DOHH2 (cell line): ENCODE data around the gene MAST3.

Experiments
- H3F3A ChIP-seq: fragments of 200-600 bp; sonication (generic), shearing (Covaris generic); 2 replicates; pipeline ENCODE4 v1.6.0; 2016; ENCODE audit warnings: antibody characterized with exemption, mild to moderate bottlenecking; ENCODE audit not compliant: control insufficient read depth, insufficient read depth
- H3K27ac ChIP-seq: fragments of 200-600 bp; sonication (generic); 2 replicates; pipeline ENCODE4 v1.5.1; 2014; ENCODE audit warnings: low read depth, mild to moderate bottlenecking, low read length, moderate library complexity
- H3K27me3 ChIP-seq: fragments of 200-600 bp; sonication (generic); 2 replicates; pipeline ENCODE4 v1.6.1; 2014; ENCODE audit warnings: mild to moderate bottlenecking, low read length, mixed read lengths; ENCODE audit not compliant: control insufficient read depth
- H3K36me3 ChIP-seq: fragments of 200-600 bp; sonication (generic); 2 replicates; pipeline ENCODE4 v1.6.1; 2014; ENCODE audit warnings: mild to moderate bottlenecking, low read length, moderate library complexity, mixed read lengths; ENCODE audit not compliant: control insufficient read depth
- H3K4me1 ChIP-seq: fragments of 200-600 bp; sonication (generic); 2 replicates; pipeline ENCODE4 v1.6.1; 2014; ENCODE audit warnings: mild to moderate bottlenecking, low read length, mixed read lengths; ENCODE audit not compliant: control insufficient read depth
- H3K4me2 ChIP-seq: fragments of 200-600 bp; sonication (generic); 2 replicates; pipeline ENCODE4 v1.6.0; 2014; ENCODE audit warnings: mild to moderate bottlenecking, low read length, moderate library complexity
- H3K4me3 ChIP-seq: fragments of 200-600 bp; sonication (generic); 2 replicates; pipeline ENCODE4 v1.5.1; 2014; ENCODE audit warnings: mild to moderate bottlenecking, low read length, mixed read lengths
- H3K79me2 ChIP-seq: fragments of 200-600 bp; sonication (generic); 2 replicates; pipeline ENCODE4 v1.6.1; 2014; ENCODE audit warnings: mild to moderate bottlenecking, low read length, mixed read lengths; ENCODE audit not compliant: control insufficient read depth
- H3K9me2 ChIP-seq: fragments of 200-600 bp; sonication (generic); replicated peaks from 2 replicates; pipeline ENCODE4 v1.6.1; 2014; ENCODE audit warnings: mild to moderate bottlenecking, low read length, mixed read lengths; ENCODE audit not compliant: control insufficient read depth
- H3K9me3 ChIP-seq: fragments of 200-600 bp; sonication (generic); 2 replicates; pipeline ENCODE4 v1.6.1; 2014; ENCODE audit warnings: antibody characterized with exemption, low read length, mixed read lengths; ENCODE audit not compliant: control insufficient read depth, insufficient read depth
- H4K20me1 ChIP-seq: fragments of 200-600 bp; sonication (generic); 2 replicates; pipeline ENCODE4 v1.6.0; 2014; ENCODE audit warnings: low read depth, mild to moderate bottlenecking, antibody characterized with exemption, low read length, moderate library complexity; ENCODE audit not compliant: control insufficient read depth, insufficient read depth
- EZH2phosphoT487 ChIP-seq: fragments of 200-600 bp; sonication (generic); IDR thresholded peaks from 2 replicates; pipeline ENCODE4 v1.6.1; 2017; ENCODE audit warnings: borderline replicate concordance, mild to moderate bottlenecking, antibody characterized with exemption, low read length, moderate library complexity, mixed read lengths
- TF ChIP-seq, protein P1 (sequence below): fragments of 200-600 bp; sonication (generic); IDR thresholded peaks from one replicate; pipeline ENCODE4 v1.5.1; 2014; ENCODE audit warnings: antibody characterized with exemption, mild to moderate bottlenecking, low read depth, low read length; ENCODE audit not compliant: poor library complexity, severe bottlenecking

Gene MAST3

DNA sequence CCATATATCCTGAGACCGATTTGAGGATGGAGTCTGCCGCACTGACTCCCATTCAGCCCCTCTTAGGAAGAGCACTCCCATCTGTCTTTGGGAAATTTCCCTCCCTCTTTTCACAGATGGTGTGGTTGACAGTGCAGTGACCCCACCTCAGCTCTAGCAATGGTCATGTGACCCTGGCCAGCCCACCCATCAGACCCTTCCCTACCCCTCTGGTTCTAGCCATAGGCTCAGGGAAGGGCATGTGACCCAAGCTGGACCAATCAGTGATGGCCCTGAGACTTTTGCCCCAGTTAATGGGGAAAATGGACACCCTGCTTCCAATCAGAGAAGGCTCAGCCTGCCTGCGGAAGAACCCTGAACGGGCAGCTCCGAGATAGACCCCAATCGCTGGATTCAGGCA, 37.1 kb upstream of the MAST3 start:
- Histone ChIP-seq H3K9me3 (no peaks in the 10 kb centered on the region), H3K4me1 (peaks cover 17% of the 10 kb centered on the region), H3K4me3 (no peak overlapping the region), H3K36me3 (peaks cover 3% of the 10 kb centered on the region; the same call in 1 of the 2 replicates), H3K27ac (no peak overlapping the region), H3F3A (peaks cover 5% of the 10 kb centered on the region; the same call in 1 of the 2 replicates), H3K4me2 (no peak overlapping the region), H3K79me2 (no peaks in the 10 kb centered on the region), H4K20me1 (no peaks in the 10 kb centered on the region), H3K27me3 (no peaks in the 10 kb centered on the region), H3K9me2 (no peaks in the 10 kb centered on the region)
- no peak for TF ChIP-seq EZH2phosphoT487
- TF ChIP-seq, protein P1, sequence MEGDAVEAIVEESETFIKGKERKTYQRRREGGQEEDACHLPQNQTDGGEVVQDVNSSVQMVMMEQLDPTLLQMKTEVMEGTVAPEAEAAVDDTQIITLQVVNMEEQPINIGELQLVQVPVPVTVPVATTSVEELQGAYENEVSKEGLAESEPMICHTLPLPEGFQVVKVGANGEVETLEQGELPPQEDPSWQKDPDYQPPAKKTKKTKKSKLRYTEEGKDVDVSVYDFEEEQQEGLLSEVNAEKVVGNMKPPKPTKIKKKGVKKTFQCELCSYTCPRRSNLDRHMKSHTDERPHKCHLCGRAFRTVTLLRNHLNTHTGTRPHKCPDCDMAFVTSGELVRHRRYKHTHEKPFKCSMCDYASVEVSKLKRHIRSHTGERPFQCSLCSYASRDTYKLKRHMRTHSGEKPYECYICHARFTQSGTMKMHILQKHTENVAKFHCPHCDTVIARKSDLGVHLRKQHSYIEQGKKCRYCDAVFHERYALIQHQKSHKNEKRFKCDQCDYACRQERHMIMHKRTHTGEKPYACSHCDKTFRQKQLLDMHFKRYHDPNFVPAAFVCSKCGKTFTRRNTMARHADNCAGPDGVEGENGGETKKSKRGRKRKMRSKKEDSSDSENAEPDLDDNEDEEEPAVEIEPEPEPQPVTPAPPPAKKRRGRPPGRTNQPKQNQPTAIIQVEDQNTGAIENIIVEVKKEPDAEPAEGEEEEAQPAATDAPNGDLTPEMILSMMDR = no peak

DNA sequence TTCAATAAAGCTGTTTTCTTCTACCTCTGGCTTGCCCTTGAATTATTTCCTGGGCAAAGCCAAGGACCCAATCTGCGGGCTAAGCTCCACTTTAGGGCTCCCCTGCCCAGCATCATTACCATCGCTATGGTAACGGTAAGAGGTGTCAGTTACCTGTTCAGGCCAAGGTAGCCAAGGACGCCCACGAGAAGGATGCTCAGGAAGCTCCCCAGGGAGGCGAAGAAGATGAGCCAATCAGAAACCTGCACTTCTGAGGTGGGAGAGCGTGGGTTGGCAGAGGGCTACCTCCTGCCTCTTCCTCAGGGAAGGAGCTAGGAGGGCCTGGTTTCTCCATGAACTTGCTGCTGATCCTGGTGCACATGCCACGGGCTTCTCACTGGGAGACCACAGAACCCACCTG, 35.5 kb upstream of the MAST3 start:
- H3K4me3 ChIP-seq = no peak overlapping the region
- peaks cover 5% of the 10 kb centered on the region; the same call in 1 of the 2 replicates for H3F3A ChIP-seq
- H3K27ac ChIP-seq = no peak overlapping the region
- peaks cover 17% of the 10 kb centered on the region for H3K4me1 ChIP-seq
- no peak overlapping the region for H3K4me2 ChIP-seq
- no peaks in the 10 kb centered on the region for H3K79me2 ChIP-seq
- no peaks in the 10 kb centered on the region for H3K27me3 ChIP-seq
- no peaks in the 10 kb centered on the region for H3K9me3 ChIP-seq
- H3K36me3 ChIP-seq = peaks cover 3% of the 10 kb centered on the region; the same call in 1 of the 2 replicates
- no peaks in the 10 kb centered on the region for H3K9me2 ChIP-seq
- no peak for TF ChIP-seq EZH2phosphoT487
- TF ChIP-seq, protein P1 = no peak
- no peaks in the 10 kb centered on the region for H4K20me1 ChIP-seq

DNA sequence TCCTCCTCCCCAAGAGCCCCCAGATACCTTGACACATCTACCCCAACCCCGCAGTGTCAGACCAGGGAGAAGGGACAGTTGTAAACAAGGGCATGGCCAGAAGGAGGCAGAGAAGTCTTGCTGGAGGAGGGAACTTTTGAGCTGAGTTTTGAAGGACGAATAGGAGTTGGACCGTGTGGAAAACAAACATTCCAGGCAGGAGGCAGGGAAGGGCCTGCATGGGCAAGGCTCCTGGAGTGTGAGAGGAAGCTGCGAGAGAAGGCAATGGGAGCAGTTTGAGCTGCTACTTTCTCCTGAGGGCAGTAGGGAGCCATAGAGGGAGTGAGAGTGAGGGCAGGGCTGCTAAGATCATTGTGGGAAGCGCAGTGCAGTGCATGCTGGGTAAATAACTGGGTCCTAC, 34.1 kb upstream of the MAST3 start:
- peaks cover 3% of the 10 kb centered on the region; the same call in 1 of the 2 replicates for H3K36me3 ChIP-seq

More for the DNA sequence above, 34.1 kb upstream of the MAST3 start:
- H3K4me1 ChIP-seq = peaks cover 8% of the 10 kb centered on the region
- no peak overlapping the region for H3K4me3 ChIP-seq
- H3K9me3 ChIP-seq = no peaks in the 10 kb centered on the region
- H3K79me2 ChIP-seq = no peaks in the 10 kb centered on the region
- H3K9me2 ChIP-seq = no peaks in the 10 kb centered on the region
- no peaks in the 10 kb centered on the region for H4K20me1 ChIP-seq
- no peak for TF ChIP-seq EZH2phosphoT487
- TF ChIP-seq, protein P1 = no peak
- H3K4me2 ChIP-seq = no peak overlapping the region
- H3K27me3 ChIP-seq = no peaks in the 10 kb centered on the region
- peaks cover 5% of the 10 kb centered on the region; the same call in 1 of the 2 replicates for H3F3A ChIP-seq
- no peak overlapping the region for H3K27ac ChIP-seq
